Transverse colon (tissue), 4 donors: ENCODE data around the gene COL8A1.

Experiments used
- EP300 ChIP-seq: sonication (generic); formaldehyde crosslinking; IDR thresholded peaks from one replicate; pipeline ENCODE4 v1.6.1; 2017; ENCODE audit warnings: antibody characterized with exemption, low read depth
- POLR2A ChIP-seq: fragments of 450-650 bp; IDR thresholded peaks from one replicate; pipeline ENCODE4 v1.6.1; 2016; ENCODE audit warnings: antibody characterized with exemption, mild to moderate bottlenecking, moderate library complexity
- POLR2AphosphoS5 ChIP-seq, 3 donors: sonication (generic); formaldehyde crosslinking; IDR thresholded peaks; one replicate each; pipeline ENCODE4 v1.6.1; 2016; ENCODE audit warnings: antibody characterized with exemption in 3 of 3
- TF ChIP-seq, protein P1 (sequence below), 5 experiments: fragments of 200-600 bp in 3 of 5; fragments of 450-650 bp in 2 of 5; sonication (generic) in 3 of 5; IDR thresholded peaks; 1 replicate in 2 of 5; 2 replicates in 3 of 5; pipeline ENCODE4 v1.5.1; 2016 to 2017; ENCODE audit warnings: antibody characterized with exemption in 5 of 5, inconsistent platforms in 3 of 5, mild to moderate bottlenecking in 2 of 5, moderate library complexity in 1 of 5

DNA sequence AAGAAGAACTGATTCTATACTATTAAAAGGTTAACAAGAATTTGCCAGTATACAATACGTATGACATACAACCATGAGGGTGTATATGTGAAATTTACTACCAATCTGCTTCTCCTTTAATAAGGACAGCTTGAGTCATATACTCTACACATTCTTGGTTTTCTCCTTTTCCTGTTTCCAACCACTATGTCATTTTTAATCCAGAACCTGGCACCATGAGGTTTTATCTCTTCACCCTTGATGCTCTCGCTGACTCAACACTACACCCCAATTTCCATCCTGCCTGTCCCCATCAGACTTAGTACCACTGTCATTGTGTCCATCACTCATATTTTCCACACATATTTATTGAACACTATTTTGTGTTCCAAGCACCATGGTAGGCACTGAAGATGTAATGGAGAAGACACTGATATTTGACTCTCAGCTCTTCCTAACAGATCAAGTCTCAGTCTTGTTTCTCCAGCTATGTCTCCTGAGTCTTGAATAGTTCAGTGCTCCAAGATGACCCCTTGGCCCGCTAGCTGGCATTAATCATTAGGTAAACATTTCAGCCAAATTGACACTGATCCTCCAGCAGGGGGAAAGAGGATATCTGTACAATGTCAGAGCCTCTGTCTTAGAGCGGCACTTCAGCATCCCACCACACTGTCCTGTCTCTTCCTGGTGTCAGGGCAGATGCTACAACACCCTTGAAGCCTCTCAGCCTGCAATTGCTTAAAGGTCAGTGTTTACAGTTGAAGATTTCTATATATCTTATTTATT, 11.2 kb upstream of the COL8A1 start:
- TF ChIP-seq, protein P1, sequence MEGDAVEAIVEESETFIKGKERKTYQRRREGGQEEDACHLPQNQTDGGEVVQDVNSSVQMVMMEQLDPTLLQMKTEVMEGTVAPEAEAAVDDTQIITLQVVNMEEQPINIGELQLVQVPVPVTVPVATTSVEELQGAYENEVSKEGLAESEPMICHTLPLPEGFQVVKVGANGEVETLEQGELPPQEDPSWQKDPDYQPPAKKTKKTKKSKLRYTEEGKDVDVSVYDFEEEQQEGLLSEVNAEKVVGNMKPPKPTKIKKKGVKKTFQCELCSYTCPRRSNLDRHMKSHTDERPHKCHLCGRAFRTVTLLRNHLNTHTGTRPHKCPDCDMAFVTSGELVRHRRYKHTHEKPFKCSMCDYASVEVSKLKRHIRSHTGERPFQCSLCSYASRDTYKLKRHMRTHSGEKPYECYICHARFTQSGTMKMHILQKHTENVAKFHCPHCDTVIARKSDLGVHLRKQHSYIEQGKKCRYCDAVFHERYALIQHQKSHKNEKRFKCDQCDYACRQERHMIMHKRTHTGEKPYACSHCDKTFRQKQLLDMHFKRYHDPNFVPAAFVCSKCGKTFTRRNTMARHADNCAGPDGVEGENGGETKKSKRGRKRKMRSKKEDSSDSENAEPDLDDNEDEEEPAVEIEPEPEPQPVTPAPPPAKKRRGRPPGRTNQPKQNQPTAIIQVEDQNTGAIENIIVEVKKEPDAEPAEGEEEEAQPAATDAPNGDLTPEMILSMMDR (IDR thresholded peaks at IDR 0.05): no peak
- no peak for TF ChIP-seq POLR2AphosphoS5 (IDR thresholded peaks at IDR 0.05)
- TF ChIP-seq POLR2A: no peak
- no peak for TF ChIP-seq EP300
